ENCODE measurements around the gene PLXNA2. TPM values are rescaled to one million over a fixed set of nuclear protein-coding genes. Genes with fewer than 3 reads are reported as not detected.

The PLXNA2 gene
- total and polyA plus RNA-seq, 2 of the 8 experiments (the other 6 are each of a cell fraction or from before 2014, with no cell fraction given), result 0.33 to 1.5 TPM

DNA sequence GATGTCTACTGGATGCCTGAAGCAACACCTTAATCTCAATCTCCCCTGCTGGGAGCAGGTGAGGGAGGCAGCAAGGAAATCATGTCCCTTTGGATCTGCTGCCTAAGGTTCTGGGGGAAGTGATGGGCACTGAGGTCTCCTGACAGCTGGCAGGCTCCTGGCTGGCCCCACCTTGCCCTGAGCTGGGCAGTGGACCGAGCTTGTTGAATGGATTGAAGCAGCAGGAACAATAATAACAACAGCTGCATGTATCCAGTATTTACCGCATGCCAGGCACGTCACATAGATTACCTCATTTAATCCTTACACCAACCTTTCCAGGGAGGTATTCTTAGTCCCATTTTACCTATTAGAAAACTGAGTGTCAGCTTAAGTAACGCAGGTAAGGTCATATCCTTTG, 133.9 kb downstream of the PLXNA2 start:
- ChIA-PET POLR2A (ENCODE audit: partially characterized antibody) (no interaction called here), CTCF (ENCODE audit: partially characterized antibody) (interaction anchor here (0.6 to 4.5 kb wide), 14 partner anchors 8 to 134 kb away, joined by 3 to 22 read pairs (median 4); partner anchors contain the start of gene PLXNA2)
- Histone ChIP-seq H3K4me1 (replicated peaks in 1 of 4; ENCODE audit: control insufficient read depth in 3 of 4, insufficient read depth in 4 of 4, low read length in 3 of 4) (peaks cover 0 to 4% (median 0%) of the 10 kb centered on the region in 4 experiments; a peak in 3 of 7 replicates), H3K27ac (ENCODE audit: low read depth, low read length) (no peak overlapping the region), H3K18ac (ENCODE audit: extremely low read depth, low read length) (no peak overlapping the region), H3K56ac (replicated peaks; ENCODE audit: insufficient read length, low read depth, low read length) (no peak overlapping the region), H3K4me2 (ENCODE audit: insufficient read depth in 1 of 2, low read depth in 2 of 2, low read length in 2 of 2) (no peak overlapping the region), H3K9ac (replicated peaks in 1 of 4; ENCODE audit: extremely low read depth in 1 of 4, low read depth in 3 of 4, low read length in 3 of 4) (no peak overlapping the region), H2BK5ac (ENCODE audit: low read depth, low read length) (no peak overlapping the region), H2AFZ (ENCODE audit: low read length) (no peak overlapping the region), H4K20me1 (replicated peaks in 1 of 2; ENCODE audit: control insufficient read depth in 1 of 2, insufficient read depth in 2 of 2, low read length in 2 of 2) (no peaks in the 10 kb centered on the region), H3K23me2 (ENCODE audit: low read depth, low read length) (no peaks in the 10 kb centered on the region; the same call in 1 of the 2 replicates), H4K5ac (ENCODE audit: insufficient read length, low read depth, low read length) (no peak overlapping the region), H2BK20ac (ENCODE audit: low read length) (no peak overlapping the region), H2BK120ac (replicated peaks; ENCODE audit: low read depth, low read length) (no peak overlapping the region), H2AK5ac (ENCODE audit: low read depth, low read length) (no peak overlapping the region), H2BK15ac (ENCODE audit: low read length) (no peak overlapping the region), H3K4ac (replicated peaks; ENCODE audit: insufficient read length, low read depth, low read length) (no peak overlapping the region), H3K14ac (ENCODE audit: insufficient read length) (no peak overlapping the region), H4K8ac (ENCODE audit: extremely low read depth, insufficient read depth, low read length) (no peak overlapping the region), H3K4me3 (ENCODE audit: extremely low read depth in 1 of 4, insufficient read depth in 2 of 4, low read depth in 3 of 4, low read length in 4 of 4) (no peak overlapping the region), H2BK12ac (ENCODE audit: low read depth, low read length) (no peak overlapping the region), H3K36me3 (ENCODE audit: control insufficient read depth in 2 of 4, insufficient read depth in 4 of 4, low read length in 3 of 4) (no peaks in the 10 kb centered on the region), H3K79me2 (ENCODE audit: control insufficient read depth in 1 of 2, insufficient read depth in 2 of 2, low read length in 2 of 2) (no peaks in the 10 kb centered on the region), H3K23ac (ENCODE audit: insufficient read length) (no peak overlapping the region), H3K27me3 (replicated peaks in 1 of 4; ENCODE audit: control insufficient read depth in 3 of 4, extremely low read depth in 1 of 4, insufficient read depth in 3 of 4, low read length in 3 of 4) (no peaks in the 10 kb centered on the region), H3K9me3 (ENCODE audit: insufficient read depth in 2 of 2, low read depth in 1 of 2, low read length in 1 of 2) (no peaks in the 10 kb centered on the region), H3K79me1 (ENCODE audit: low read depth, low read length) (no peaks in the 10 kb centered on the region), H4K91ac (replicated peaks; ENCODE audit: insufficient read length, low read length) (no peak overlapping the region)
- no peak for FAIRE-seq
- no peak for DNase-seq (ENCODE audit: low read depth in 1 of 2, low spot score in 2 of 2)
- WGBS, 2 experiments (ENCODE audit: extremely low coverage in 1 of 2, insufficient coverage in 1 of 2, insufficient read length in 1 of 2, insufficient replicate concordance in 2 of 2, low coverage in 1 of 2, low lambda C conversion rate in 2 of 2, missing lambda C conversion rate in 1 of 2), result 89% methylated on average over 4 of the region's 4 CpGs; no CpG with 5 or more reads in 1 of the 2 experiments
- TF ChIP-seq MAFK (IDR thresholded peaks at IDR 0.05; ENCODE audit: low read depth, low read length), result no peak
- TF ChIP-seq ASH2L (IDR thresholded peaks at IDR 0.05; ENCODE audit: low read length), result no peak
- TF ChIP-seq, protein P1, sequence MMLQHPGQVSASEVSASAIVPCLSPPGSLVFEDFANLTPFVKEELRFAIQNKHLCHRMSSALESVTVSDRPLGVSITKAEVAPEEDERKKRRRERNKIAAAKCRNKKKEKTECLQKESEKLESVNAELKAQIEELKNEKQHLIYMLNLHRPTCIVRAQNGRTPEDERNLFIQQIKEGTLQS (IDR thresholded peaks at IDR 0.05; ENCODE audit: insufficient read depth, low read depth, low read length), result no peak
- no peak for TF ChIP-seq JUND (IDR thresholded peaks at IDR 0.05; ENCODE audit: low read length)
- no peak for TF ChIP-seq E2F6 (IDR thresholded peaks at IDR 0.05)
- TF ChIP-seq TAF1 (IDR thresholded peaks at IDR 0.05; ENCODE audit: low read depth, low read length), result no peak
- TF ChIP-seq CTCF (IDR thresholded peaks at IDR 0.05; ENCODE audit: control extremely low read depth in 1 of 3, insufficient read depth in 1 of 3, low read depth in 1 of 3, low read length in 3 of 3), result no peak
